Measurements from ENCODE around the gene LRRC7.

DNA sequence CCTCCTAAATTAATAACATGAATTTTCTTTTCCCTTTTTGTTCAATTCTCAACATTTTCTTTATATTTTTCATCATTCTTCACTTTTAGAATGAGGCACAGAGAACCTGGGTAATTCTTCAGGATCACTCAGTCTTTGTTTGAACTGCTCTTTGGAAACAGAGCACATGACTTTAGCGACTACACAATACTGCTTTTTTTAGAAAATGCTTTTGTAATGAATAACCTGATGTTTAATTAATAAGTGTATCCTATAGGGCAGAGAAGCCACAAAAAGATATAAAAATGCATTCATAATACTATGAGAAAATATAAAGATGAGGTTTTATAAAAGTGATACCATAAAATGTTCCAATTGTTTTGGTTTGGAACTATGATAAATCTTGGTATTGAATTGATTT is 77.8 kb downstream of the LRRC7 start:
- TF ChIP-seq, protein P1, sequence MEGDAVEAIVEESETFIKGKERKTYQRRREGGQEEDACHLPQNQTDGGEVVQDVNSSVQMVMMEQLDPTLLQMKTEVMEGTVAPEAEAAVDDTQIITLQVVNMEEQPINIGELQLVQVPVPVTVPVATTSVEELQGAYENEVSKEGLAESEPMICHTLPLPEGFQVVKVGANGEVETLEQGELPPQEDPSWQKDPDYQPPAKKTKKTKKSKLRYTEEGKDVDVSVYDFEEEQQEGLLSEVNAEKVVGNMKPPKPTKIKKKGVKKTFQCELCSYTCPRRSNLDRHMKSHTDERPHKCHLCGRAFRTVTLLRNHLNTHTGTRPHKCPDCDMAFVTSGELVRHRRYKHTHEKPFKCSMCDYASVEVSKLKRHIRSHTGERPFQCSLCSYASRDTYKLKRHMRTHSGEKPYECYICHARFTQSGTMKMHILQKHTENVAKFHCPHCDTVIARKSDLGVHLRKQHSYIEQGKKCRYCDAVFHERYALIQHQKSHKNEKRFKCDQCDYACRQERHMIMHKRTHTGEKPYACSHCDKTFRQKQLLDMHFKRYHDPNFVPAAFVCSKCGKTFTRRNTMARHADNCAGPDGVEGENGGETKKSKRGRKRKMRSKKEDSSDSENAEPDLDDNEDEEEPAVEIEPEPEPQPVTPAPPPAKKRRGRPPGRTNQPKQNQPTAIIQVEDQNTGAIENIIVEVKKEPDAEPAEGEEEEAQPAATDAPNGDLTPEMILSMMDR (IDR thresholded peaks at IDR 0.05 in 4 of 5, conservative IDR thresholded peaks at IDR 0.05 in 1 of 5), result no peak
- no peak for TF ChIP-seq POLR2A (IDR thresholded peaks at IDR 0.05)

Data from gastrocnemius medialis (tissue), 4 donors.